GM10266 (cell line): ENCODE measurements around the gene CLRN2.

Experiments
- DNase-seq: peaks from one replicate; pipeline ENCODE4 v3.0.0; 2012; ENCODE audit errors: extremely low spot score
- TF ChIP-seq, protein P1 (sequence below): IDR thresholded peaks from 2 replicates; pipeline ENCODE4 v1.5.1; 2012; ENCODE audit warnings: mild to moderate bottlenecking, low read depth; ENCODE audit not compliant: control insufficient read depth, insufficient read depth; ENCODE audit errors: missing control alignments

Gene CLRN2

DNA sequence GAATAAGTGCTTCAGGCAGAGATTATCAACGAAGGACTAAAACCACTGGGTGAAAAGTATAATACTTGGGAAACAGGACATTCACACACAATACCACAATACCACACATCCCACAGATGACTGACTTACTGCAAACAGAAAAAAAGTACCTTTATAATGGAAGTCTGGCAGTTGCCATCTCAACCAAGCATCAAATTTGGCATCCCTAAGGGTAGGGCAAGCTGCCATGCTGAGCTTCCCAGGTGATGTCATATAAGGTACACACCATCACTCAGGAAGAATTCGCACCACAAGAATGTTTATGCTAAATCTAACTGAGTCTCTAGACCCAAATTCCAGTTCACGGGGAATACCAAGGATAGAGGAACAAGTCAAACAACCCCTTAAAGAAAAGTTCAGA, 12.2 kb upstream of the CLRN2 start:
- DNase-seq, result no peak
- TF ChIP-seq, protein P1, sequence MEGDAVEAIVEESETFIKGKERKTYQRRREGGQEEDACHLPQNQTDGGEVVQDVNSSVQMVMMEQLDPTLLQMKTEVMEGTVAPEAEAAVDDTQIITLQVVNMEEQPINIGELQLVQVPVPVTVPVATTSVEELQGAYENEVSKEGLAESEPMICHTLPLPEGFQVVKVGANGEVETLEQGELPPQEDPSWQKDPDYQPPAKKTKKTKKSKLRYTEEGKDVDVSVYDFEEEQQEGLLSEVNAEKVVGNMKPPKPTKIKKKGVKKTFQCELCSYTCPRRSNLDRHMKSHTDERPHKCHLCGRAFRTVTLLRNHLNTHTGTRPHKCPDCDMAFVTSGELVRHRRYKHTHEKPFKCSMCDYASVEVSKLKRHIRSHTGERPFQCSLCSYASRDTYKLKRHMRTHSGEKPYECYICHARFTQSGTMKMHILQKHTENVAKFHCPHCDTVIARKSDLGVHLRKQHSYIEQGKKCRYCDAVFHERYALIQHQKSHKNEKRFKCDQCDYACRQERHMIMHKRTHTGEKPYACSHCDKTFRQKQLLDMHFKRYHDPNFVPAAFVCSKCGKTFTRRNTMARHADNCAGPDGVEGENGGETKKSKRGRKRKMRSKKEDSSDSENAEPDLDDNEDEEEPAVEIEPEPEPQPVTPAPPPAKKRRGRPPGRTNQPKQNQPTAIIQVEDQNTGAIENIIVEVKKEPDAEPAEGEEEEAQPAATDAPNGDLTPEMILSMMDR, result no peak

GRCh38 chr4:17504081-17504480, 10.9 kb upstream of the CLRN2 start:
- TF ChIP-seq, protein P1, result no peak
- no peak for DNase-seq

DNA sequence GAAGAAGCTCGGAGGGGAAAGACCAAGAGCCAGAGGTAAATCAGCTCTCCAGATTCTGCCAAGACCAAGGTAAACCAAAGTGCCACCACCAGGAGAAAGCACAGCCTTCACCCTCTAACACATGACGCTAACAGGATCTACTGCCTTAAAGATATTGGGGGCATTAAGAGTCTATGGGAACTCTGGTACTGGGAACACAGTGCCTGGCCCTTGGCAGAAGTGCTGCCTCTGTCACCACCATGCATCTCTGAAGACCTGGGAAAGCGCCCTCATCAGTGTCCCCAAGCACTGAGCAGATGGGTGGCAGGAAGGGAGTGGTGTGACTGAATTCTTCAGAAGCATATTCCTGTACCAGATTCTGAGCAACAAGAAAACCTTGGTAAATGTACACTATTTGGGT, 4.4 kb upstream of the CLRN2 start:
- TF ChIP-seq, protein P1, result no peak
- DNase-seq, result no peak

GRCh38 chr4:17511051-17511450, 3.9 kb upstream of the CLRN2 start:
- no peak for DNase-seq
- TF ChIP-seq, protein P1, result no peak

- DNase-seq, result peak; percentile 47
- TF ChIP-seq, protein P1, result no peak
Measured at GRCh38 chr4:17511509-17511949, 3.4 kb upstream of the CLRN2 start.

DNA sequence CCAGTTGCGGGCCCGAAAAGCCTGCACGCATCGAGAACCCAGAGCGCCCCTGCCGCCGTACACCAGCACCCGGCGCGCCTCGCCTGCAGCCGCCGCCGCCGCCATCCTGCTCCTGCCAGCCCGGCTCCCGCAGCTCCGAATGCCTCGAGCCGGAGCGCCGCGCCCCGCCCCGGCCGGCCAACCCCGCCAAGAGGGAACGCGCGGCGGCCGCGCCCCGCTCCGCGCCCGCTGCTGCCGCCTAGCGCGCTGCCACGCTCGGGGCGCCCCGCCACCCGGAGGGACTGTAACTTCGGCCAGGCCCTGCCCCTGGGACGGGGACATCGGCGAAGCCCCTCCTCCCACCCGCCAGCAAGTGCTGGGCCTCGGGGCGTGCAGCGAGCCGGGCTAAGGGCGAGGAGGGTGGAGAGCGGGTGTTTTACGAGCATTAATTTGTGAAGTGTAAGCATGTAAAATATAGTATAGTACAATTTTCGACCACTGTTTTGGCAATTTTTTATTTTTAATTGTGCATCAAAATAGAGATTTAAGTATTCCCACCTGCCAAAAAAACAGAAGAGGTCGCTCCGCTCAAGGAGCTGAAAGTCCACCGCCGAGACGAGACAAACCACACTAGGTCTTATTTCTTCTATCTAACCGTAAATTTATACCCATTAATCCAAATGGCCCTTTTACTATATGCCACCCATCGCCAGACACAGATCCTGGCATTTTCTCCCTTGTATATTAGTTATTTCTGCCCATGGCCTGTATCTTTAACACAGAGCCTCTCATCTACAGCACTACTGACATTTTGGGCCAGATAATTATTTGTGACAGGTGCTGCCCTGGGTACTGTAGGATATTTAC, 2.8 kb upstream of the CLRN2 start, which contains the start of gene QDPR:
TSS of gene QDPR (minus strand) at position 141 of the 846 bp plus-strand sequence. CDS start at position 105, 36 bp downstream.
- TF ChIP-seq, protein P1, result peak; percentile 84
- DNase-seq, result peak; percentile 90
